HepG2 (cell line): Measurements from ENCODE around the gene FAHD2A. TPM values are rescaled to one million over a fixed set of nuclear protein-coding genes. Genes with fewer than 3 reads are reported as not detected.
"Not testable (repeated sequence)": the region's sequence is repeated elsewhere in the genome, so short reads cannot be mapped to it uniquely, and the experiment has no call there.

Experiments used
- ATAC-seq: fragments of 200-7000 bp; cut with Tn5 transposase; 3 replicates; pipeline ENCODE4 v1.9.1; 2020; ENCODE audit warnings: mild to moderate bottlenecking, moderate library complexity
- BruUV-seq: library from RNA; stranded (reverse); fragments of 400-500 nt; replicated peaks from 2 replicates; lab custom pipeline; 2021; lab: Mats Ljungman, UMichigan
- CTCF ChIA-PET: fragments of 300-600 bp; formaldehyde crosslinking; extraction: SDS; loops from one replicate; lab custom pipeline; 2021; ENCODE audit warnings: low total read pairs, inconsistent platforms, low intra/inter-chr PET ratio; lab: Yijun Ruan, JAX
- POLR2A ChIA-PET: fragments of 350-600 bp; sonication (Branson Sonifier 250); formaldehyde crosslinking; loops from one replicate; lab custom pipeline; 2020; ENCODE audit warnings: antibody characterized with exemption, inconsistent platforms; lab: Yijun Ruan, JAX
- DNase-seq: peaks from one replicate; pipeline ENCODE4 v3.0.0-alpha.2; 2015; ENCODE audit warnings: low spot score
- FAIRE-seq: peaks from 3 replicates; lab custom pipeline; 2011; peaks lifted over from hg19 to GRCh38; lab: Jason Lieb, UNC
- H2AFZ ChIP-seq: one replicate; pipeline ENCODE4 v1.6.1; 2011; ENCODE audit warnings: low read length, inconsistent platforms
- H3K27ac ChIP-seq: fragments of 300-600 bp; 3 replicates; pipeline ENCODE4 v1.8.0; 2011; ENCODE audit warnings: mixed run types, mild to moderate bottlenecking, mixed read lengths, low read length, inconsistent platforms; ENCODE audit not compliant: insufficient read depth; ENCODE audit errors: extremely low read length
- H3K27me3 ChIP-seq, 2 experiments: fragments of 200-600 bp in 1 of 2; 2 replicates in 1 of 2; 3 replicates in 1 of 2; pipeline versions ENCODE4 v1.6.0 to v1.8.0; 2011; ENCODE audit warnings: low read length in 2 of 2, mild to moderate bottlenecking in 2 of 2, moderate library complexity in 2 of 2, inconsistent platforms in 1 of 2; ENCODE audit not compliant: insufficient read depth in 2 of 2, control insufficient read depth in 1 of 2
- H3K36me3 ChIP-seq, 2 experiments: fragments of 200-600 bp in 1 of 2; replicated peaks in 1 of 2; 2 replicates in 1 of 2; 3 replicates in 1 of 2; pipeline versions ENCODE4 v1.5.1 to v1.8.0; 2011; ENCODE audit warnings: low read length in 2 of 2, inconsistent platforms in 1 of 2; ENCODE audit not compliant: insufficient read depth in 2 of 2, control insufficient read depth in 1 of 2
- H3K4me1 ChIP-seq: 2 replicates; pipeline ENCODE4 v1.5.1; 2012; ENCODE audit warnings: low read length, inconsistent platforms; ENCODE audit not compliant: insufficient read depth
- H3K4me2 ChIP-seq: 2 replicates; pipeline ENCODE4 v1.6.0; 2011; ENCODE audit warnings: low read depth, low read length, inconsistent platforms
- H3K4me3 ChIP-seq, 3 experiments: fragments of 200-600 bp in 1 of 3; sonication (generic), shearing (Covaris generic) in 1 of 3; replicated peaks in 1 of 3; 2 replicates each; pipeline ENCODE4 v1.5.1; 2011 to 2016; ENCODE audit warnings: low read length in 3 of 3, inconsistent platforms in 2 of 3, low read depth in 2 of 3, mild to moderate bottlenecking in 2 of 3, control low read depth in 1 of 3, mixed read lengths in 1 of 3; ENCODE audit not compliant: insufficient read depth in 1 of 3
- H3K79me2 ChIP-seq: one replicate; pipeline ENCODE4 v1.6.1; 2011; ENCODE audit warnings: low read length, inconsistent platforms; ENCODE audit not compliant: insufficient read depth
- H3K9ac ChIP-seq: 2 replicates; pipeline ENCODE4 v1.6.0; 2011; ENCODE audit warnings: mild to moderate bottlenecking, low read depth, low read length, inconsistent platforms; ENCODE audit not compliant: insufficient read depth
- H3K9me3 ChIP-seq: 2 replicates; pipeline ENCODE4 v1.5.1; 2012; ENCODE audit warnings: mild to moderate bottlenecking, low read length
- H4K20me1 ChIP-seq: 2 replicates; pipeline ENCODE4 v1.6.0; 2011; ENCODE audit warnings: inconsistent platforms, mild to moderate bottlenecking, low read length, moderate library complexity; ENCODE audit not compliant: insufficient read depth
- ATF7-NPFF ChIP-seq: sonication (generic); formaldehyde crosslinking; IDR thresholded peaks from 2 replicates; pipeline ENCODE4 v1.8.1; 2023; ENCODE audit warnings: mild to moderate bottlenecking, low read depth, missing genetic modification reagents, moderate library complexity
- FUBP1 ChIP-seq: sonication (generic); formaldehyde crosslinking; IDR thresholded peaks from 2 replicates; pipeline ENCODE4 v1.5.1; 2020; ENCODE audit warnings: missing genetic modification reagents, mild to moderate bottlenecking, borderline replicate concordance
- MAFG ChIP-seq: sonication (generic); formaldehyde crosslinking; IDR thresholded peaks from 2 replicates; pipeline ENCODE4 v1.5.1; 2020; ENCODE audit warnings: mild to moderate bottlenecking, missing genetic modification reagents
- MEF2D ChIP-seq: sonication (generic); formaldehyde crosslinking; IDR thresholded peaks from 2 replicates; pipeline ENCODE4 v1.5.1; 2020; ENCODE audit warnings: mild to moderate bottlenecking, missing genetic modification reagents
- NR0B2 ChIP-seq: sonication (generic); formaldehyde crosslinking; IDR thresholded peaks from 2 replicates; pipeline ENCODE4 v1.4.0; 2020; ENCODE audit warnings: mild to moderate bottlenecking, missing genetic modification reagents
- PHF5A ChIP-seq: IDR thresholded peaks from one replicate; pipeline ENCODE4 v1.6.1; 2018; ENCODE audit warnings: low read depth, missing genetic modification reagents; ENCODE audit not compliant: unreplicated experiment
- RXRB ChIP-seq: IDR thresholded peaks from 2 replicates; pipeline ENCODE4 v1.6.1; 2016; ENCODE audit warnings: borderline replicate concordance, missing genetic modification reagents, missing compliant biosample characterization
- SP5 ChIP-seq: IDR thresholded peaks from 2 replicates; pipeline ENCODE4 v1.6.1; 2016; ENCODE audit warnings: low read depth, borderline replicate concordance
- TAF15 ChIP-seq: fragments of 200-400 bp; formaldehyde crosslinking; IDR thresholded peaks from one replicate; pipeline ENCODE4 v1.6.1; 2018; ENCODE audit warnings: mild to moderate bottlenecking, low read depth, low read length; ENCODE audit not compliant: poor library complexity, severe bottlenecking
- ZNF354B ChIP-seq: sonication (generic); formaldehyde crosslinking; IDR thresholded peaks from 2 replicates; pipeline ENCODE4 v1.8.0; 2022; ENCODE audit warnings: mild to moderate bottlenecking, missing genetic modification reagents
- ZNF44 ChIP-seq: sonication (generic); formaldehyde crosslinking; IDR thresholded peaks from 2 replicates; pipeline ENCODE4 v1.5.1; 2020; ENCODE audit warnings: mild to moderate bottlenecking, missing genetic modification reagents
- ZNF468 ChIP-seq: sonication (generic); formaldehyde crosslinking; IDR thresholded peaks from 2 replicates; pipeline ENCODE4 v1.8.0; 2022; ENCODE audit warnings: mild to moderate bottlenecking, moderate library complexity, missing genetic modification reagents
- ZNF816 ChIP-seq: sonication (generic); formaldehyde crosslinking; IDR thresholded peaks from 2 replicates; pipeline ENCODE4 v1.8.0; 2022; ENCODE audit warnings: missing genetic modification reagents, mild to moderate bottlenecking, borderline replicate concordance
- ZNF883 ChIP-seq: sonication (generic); formaldehyde crosslinking; IDR thresholded peaks from 2 replicates; pipeline ENCODE4 v1.5.1; 2020; ENCODE audit warnings: mild to moderate bottlenecking, missing genetic modification reagents; ENCODE audit errors: not compliant biosample characterization
- ZSCAN9 ChIP-seq: IDR thresholded peaks from 2 replicates; pipeline ENCODE4 v1.6.1; 2016; ENCODE audit warnings: borderline replicate concordance
- WGBS: methylation state at CpG from one replicate; pipeline ENCODE4 v1.1.6; 2017; ENCODE audit warnings: low lambda C conversion rate; 5-methylcytosine and 5-hydroxymethylcytosine counted together
- in situ Hi-C: cut with HindIII; loops from 2 replicates; pipeline ENCODE4 v1.10.0; 2017; ENCODE audit warnings: low pct_unique_long_range_greater_than_20kb; ENCODE audit not compliant: extremely low pct_ligation_motif_present
- intact Hi-C: fragments of 100-400 bp; cut with micrococcal nuclease; formaldehyde crosslinking; loops from one replicate; pipeline ENCODE4 v1.10.0; 2022; ENCODE audit not compliant: unreplicated experiment
- polyA plus RNA-seq, 8 experiments: library from polyadenylated mRNA; depleted of rRNA in 3 of 8; stranded (reverse) in 7 of 8; unstranded in 1 of 8; fragments of >200 nt; fragmentation: Illumina TruSeq in 4 of 8; extraction: Trizol in 4 of 8; gene quantifications; 2 replicates each; pipeline versions ENCODE4 v1.2.1 to v1.2.3, GENCODE V29; 2011 to 2016; ENCODE audit warnings: low read depth in 4 of 8, missing spikeins in 1 of 8, mixed read lengths in 1 of 8; ENCODE audit not compliant: insufficient read depth in 1 of 8
- total RNA-seq, 5 experiments: library from RNA; depleted of rRNA; stranded (reverse); fragments of >200 nt; fragmentation: Illumina TruSeq; extraction: Trizol; gene quantifications; 2 replicates each; pipeline ENCODE4 v1.2.3, GENCODE V29; 2016; ENCODE audit warnings: low read depth in 1 of 5

FAHD2A gene
- total and polyA plus RNA-seq, 2 of the 13 experiments (the other 11 are each of a cell fraction or from before 2014, with no cell fraction given) = 34.0 to 44.2 TPM

GRCh38 chr2:95355486-95355885, 47.0 kb upstream of the FAHD2A start:
- intact Hi-C loops, H3K36me3 ChIP-seq, H3K4me2 ChIP-seq, H3K9me3 ChIP-seq, H2AFZ ChIP-seq, H4K20me1 ChIP-seq, in situ Hi-C loops, H3K4me1 ChIP-seq, H3K27ac ChIP-seq, H3K4me3 ChIP-seq, FAIRE-seq, H3K9ac ChIP-seq, DNase-seq, H3K79me2 ChIP-seq, POLR2A ChIA-PET, BruUV-seq, ATAC-seq, CTCF ChIA-PET: not testable (repeated sequence)
- H3K27me3 ChIP-seq = peaks cover 5 to 25% of the 10 kb centered on the region in 2 experiments; a peak in 3 of 5 replicates
- 40% methylated on average over 5 of the region's 5 CpGs for WGBS

GRCh38 chr2:95356821-95357700, 45.4 kb upstream of the FAHD2A start:
- Histone ChIP-seq H3K4me1 (no peaks in the 10 kb centered on the region), H3K79me2 (no peaks in the 10 kb centered on the region), H3K9me3 (no peaks in the 10 kb centered on the region), H3K27me3 (peaks cover 0 to 20% of the 10 kb centered on the region in 2 experiments; a peak in 3 of 5 replicates), H3K4me2 (no peak overlapping the region), H4K20me1 (no peaks in the 10 kb centered on the region), H3K36me3 (no peaks in the 10 kb centered on the region), H3K4me3 (no peak overlapping the region), H3K9ac (no peak overlapping the region), H3K27ac (no peak overlapping the region), H2AFZ (no peak overlapping the region)
- BruUV-seq = no TSS peak
- no peak for ATAC-seq
- intact Hi-C loops = no loop called here
- ChIA-PET CTCF (no interaction called here), POLR2A (no interaction called here)
- WGBS = 52% methylated on average over 7 of the region's 12 CpGs
- in situ Hi-C loops = no loop called here
- no peak for DNase-seq
- no peak for FAIRE-seq
- TF ChIP-seq ZNF816 = no peak
- no peak for TF ChIP-seq ZNF354B (CRISPR knock-in tag)
- TF ChIP-seq FUBP1 (CRISPR knock-in tag) = no peak
- no peak for TF ChIP-seq ZNF44 (CRISPR knock-in tag)
- TF ChIP-seq SP5 (CRISPR knock-in tag) = no peak
- TF ChIP-seq NR0B2 (CRISPR knock-in tag) = no peak
- no peak for TF ChIP-seq MAFG
- no peak for TF ChIP-seq ZSCAN9 (CRISPR knock-in tag)
- TF ChIP-seq TAF15 = no peak
- no peak for TF ChIP-seq MEF2D (CRISPR knock-in tag)
- TF ChIP-seq ZNF468 (CRISPR knock-in tag) = no peak
- no peak for TF ChIP-seq RXRB (CRISPR knock-in tag)
- TF ChIP-seq ZNF883 (CRISPR knock-in tag) = no peak
- TF ChIP-seq ATF7-NPFF = no peak
- TF ChIP-seq PHF5A = no peak
